HL-60/S4 (cell line): Measurements from ENCODE around the gene NKX1-1.
"Not testable (repeated sequence)": the region's sequence is repeated elsewhere in the genome, so short reads cannot be mapped to it uniquely, and the experiment has no call there.

ENCODE experiments used
- in situ Hi-C: fragments of 300-500 bp; cut with MboI; formaldehyde crosslinking; loops from 2 replicates; pipeline ENCODE4 v1.14.3; 2022; ENCODE audit warnings: low sequenced_read_pairs

NKX1-1 gene

GRCh38 chr4:1406394-1406980, at the start of gene NKX1-1:
Gene NKX1-1, minus strand, starts transcription at chr4:1406442. Its CDS starts 0 bp downstream, at chr4:1406442.
- in situ Hi-C loops = no loop called here

DNA sequence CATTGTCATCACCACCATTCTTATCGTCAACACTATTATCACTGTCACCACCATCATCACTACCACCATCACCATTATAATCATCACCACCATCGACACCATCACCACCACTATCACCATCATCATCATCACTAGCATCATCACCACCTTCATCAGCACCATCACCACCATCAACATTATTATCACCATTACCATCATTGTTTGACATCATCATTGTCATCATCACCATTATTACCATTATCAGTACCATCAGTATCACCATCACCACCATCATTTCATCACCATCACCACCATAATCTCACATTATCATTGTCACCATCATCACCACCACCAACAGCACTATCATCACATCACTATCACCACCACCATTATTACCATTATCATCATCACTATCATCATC, 47.5 kb upstream of the NKX1-1 start:
- in situ Hi-C loops = no loop called here

GRCh38 chr4:1452431-1453051, 46.3 kb upstream of the NKX1-1 start:
- in situ Hi-C loops = no loop called here

DNA sequence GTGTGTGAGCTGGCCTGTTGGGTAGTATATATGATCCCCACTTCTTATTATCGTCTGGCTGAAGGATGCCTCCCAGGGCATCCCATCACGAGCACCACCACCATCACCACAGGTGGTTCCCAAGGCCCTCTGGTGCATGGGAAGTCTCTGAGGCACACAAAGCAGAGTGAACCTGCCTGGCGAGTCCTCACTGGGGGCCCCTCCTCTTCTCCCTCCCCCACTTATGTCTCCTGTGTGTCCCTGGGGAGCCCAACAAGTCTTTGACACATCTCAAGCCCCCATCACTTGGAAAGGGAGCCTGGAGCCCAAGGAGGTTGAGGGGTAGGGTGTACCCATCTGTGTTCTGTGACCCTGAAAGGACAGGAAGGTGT, 45.5 kb upstream of the NKX1-1 start:
- in situ Hi-C loops = no loop called here

DNA sequence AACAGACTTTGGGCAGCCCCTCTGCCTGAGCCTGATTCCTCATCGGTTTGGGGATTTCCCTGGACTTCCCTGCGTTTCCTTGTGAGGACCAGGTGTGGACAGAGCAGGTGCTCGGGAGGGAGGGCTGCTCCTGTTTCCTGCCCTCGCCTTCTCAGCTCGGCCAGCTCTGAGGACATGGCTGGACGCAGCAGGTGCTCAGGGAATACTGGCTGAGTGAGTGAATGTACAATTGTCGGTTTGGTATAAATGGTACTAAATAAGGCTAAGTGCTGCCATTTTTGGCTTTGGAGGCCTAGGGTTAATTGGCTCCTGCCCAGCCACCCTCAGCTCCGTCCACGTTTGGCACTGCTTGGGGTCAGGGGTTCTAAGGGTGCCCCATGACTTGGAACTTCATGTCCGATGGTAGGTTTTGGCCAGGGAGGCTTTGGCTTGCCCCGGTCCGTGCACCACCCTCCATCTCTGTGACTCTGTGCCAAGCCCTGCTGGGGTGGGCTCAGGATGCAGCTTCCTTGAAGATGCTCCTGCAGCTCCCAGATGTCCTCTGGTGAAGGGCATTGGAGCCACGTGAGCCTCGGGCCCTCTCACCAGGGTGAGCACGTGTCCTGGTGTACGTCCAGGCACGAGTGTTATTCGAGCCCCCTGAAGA, 45.0 kb upstream of the NKX1-1 start:
- in situ Hi-C loops = no loop called here

DNA sequence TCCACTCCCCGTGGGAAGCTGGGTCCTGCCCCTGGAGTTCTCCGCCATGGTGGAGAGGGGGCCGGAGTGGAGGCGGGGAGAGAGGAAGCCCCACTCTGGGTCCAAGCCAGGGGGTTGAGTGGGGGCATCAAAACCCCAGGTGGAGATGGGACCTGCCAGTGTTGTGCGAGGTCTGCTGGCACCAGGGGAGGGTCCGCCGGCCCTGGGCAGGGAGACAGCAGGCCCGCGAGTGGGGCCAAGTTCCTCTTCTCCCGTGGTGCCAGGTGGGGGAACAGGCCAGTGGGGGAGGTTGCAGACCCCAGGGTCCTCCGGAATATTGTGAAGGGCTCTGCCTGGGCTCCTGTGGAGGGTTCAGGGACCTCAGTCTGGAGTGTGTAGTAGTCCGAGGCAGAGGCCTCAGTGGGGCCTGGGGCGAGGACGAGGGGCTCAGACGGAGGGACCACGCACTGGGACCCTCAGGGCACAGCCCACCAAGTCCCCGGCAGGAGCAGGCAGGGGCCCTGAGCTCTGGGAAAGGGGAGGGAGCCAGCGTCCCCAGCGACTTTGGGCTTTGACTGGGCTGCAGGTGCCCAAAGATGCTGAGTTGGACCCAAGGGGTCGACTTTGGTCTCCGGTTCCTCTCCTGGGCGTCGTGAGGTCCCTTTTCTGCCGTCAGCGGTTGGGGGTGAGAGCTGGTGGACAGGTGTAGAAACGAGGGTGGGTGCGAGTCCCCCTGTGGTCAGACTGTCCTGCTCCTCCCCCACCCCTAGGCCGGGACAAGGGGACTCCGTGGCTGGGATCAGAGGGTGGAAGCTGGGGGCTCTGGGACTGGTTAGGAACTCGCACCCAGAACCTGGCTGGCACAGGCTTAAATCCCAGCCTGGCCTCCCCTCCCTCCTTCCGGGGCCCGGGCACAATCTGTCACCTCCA, 43.8 kb upstream of the NKX1-1 start:
- in situ Hi-C loops = no loop called here

DNA sequence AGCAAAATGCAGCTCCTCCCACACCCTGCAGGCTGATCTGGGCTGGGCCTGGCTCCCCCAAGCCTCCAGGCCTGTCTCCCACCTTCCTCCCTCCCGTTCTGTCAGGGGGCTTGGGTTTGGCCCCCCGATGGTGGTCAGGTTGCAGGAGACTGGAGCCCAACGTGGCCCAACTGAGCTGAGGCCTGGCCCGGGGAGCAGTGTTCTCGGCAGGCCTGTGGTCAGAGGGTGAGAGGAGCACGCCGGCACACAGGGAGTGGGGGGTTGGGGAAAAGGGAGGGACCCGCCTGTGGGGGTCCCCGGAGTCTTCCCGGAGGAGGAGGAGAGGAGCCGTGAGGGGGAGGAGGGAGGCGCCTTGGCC, 43.2 kb upstream of the NKX1-1 start:
- in situ Hi-C loops = no loop called here

GRCh38 chr4:1448589-1449420, 42.6 kb upstream of the NKX1-1 start:
- in situ Hi-C loops = no loop called here

DNA sequence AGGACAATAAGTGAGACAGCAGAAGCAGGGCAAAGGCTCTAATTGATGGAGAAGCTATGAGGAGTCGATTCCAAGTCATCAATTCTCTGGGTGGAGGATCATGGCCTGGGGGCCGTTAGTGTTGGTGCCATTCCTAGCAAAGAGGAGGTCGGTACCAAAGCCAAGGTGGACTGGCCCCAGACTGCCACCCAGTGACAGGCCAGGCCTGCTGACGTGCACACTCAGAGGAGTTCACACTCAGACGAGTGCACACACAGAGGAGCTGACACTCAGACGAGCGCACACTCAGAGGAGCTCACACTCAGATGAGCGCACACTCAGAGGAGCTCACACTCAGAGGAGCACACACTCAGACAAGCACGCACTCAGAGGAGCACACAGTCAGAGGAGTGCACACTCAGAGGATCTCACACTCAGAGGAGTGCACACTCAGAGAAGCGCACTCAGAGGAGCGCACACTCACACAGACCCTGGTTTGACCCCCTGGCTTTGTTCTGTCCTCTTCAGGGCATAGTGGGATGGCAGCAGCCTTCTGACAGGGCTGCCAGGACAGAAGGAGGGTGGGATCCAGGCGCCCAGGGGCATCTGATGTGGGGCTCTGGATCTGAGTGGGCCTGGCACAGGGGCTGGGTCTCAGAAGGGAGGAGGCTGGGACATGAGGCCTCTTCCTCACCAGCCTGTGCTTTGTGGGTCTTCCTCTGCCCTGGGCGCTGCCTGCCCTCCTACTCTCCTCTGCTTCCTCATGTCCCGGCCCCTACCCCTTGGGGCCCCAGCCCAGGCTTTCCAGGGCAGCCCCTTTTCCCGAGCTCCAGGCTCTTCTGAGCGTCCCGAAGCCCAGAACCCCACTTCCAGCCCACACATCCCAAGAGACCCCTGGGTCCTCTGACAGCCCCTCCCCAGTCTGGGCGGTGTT, 41.7 kb upstream of the NKX1-1 start:
- in situ Hi-C loops = no loop called here

GRCh38 chr4:1446502-1447386, 40.5 kb upstream of the NKX1-1 start:
- in situ Hi-C loops = no loop called here

DNA sequence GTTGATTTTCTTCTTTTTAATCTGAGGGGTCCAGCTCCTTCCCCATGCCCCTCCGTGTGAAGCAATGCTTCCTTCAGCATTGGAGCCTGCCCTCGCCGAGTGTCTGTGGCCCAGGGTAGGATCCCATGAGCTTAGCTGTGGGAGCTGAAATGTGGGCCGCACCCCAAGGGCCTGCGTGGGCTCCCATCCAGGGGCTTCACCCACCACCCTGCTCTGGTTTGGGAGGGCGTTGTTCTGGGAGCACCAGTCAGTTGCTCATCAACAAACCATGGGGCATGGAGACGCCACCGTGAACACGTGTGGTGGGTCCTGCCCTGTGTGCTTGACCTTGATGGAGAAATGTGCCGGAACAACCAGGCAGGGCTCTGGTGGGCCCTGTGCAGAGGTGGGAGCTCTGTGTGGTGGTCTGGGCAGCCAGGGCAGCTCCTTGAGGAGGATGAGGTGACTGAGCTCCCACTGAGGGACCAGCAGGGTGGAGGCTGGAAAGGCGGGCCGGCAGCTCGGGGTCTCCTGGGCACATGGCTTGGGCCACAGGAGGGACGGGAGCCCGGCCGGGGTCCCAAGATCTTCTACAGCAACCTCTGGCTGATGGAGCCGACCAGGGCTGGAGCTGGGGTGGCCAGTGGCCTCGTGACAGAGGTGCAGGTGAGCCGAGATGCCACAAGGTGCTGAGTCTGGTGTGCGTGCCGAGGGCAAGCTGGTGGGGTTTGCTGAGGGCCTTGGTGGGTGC, 39.6 kb upstream of the NKX1-1 start:
- in situ Hi-C loops = no loop called here

- in situ Hi-C loops = not testable (repeated sequence)
These were observed 37.5 kb upstream of the NKX1-1 start for GRCh38 chr4:1443688-1444172.

- in situ Hi-C loops = no loop called here
These were observed 20.8 kb upstream of the NKX1-1 start for GRCh38 chr4:1427010-1427409.

DNA sequence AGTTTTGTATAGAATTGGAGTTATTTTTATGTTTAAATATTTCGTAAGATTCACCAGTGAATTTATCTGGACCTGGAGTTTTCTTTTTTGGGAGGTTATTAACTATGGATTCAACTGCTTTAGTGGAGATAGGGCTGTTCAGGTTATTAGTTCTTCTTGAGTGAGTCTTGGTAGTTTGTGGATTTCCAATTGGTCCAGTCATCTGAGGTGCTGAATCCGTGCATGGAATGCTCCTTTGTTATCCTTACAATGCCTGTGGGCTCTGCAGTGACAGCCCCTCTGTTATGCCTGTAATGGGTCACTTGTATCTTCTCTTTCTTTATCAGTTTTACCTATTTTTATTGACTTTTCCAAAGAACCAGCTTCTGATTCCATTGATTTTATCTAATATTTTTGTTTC, 15.4 kb upstream of the NKX1-1 start:
- in situ Hi-C loops = no loop called here

DNA sequence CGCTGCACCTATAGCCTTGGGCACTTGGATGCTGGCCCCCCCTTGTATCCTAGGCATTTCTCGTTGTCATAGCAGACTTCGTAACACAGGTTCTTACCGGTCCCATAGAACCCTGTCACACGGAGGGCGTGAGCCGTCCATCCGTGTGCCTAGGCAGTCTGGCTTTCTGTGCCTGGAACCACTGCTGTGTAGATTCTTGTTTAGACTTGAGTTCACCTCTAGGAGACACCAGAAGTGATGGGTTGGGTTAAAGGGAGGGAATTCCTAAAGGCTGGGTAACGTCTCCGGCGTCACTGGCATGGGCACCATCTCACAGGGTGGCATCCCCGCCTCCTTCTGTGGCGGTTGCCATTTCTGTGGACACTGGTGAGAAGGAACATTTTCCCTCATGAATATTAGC, 13.5 kb upstream of the NKX1-1 start:
- in situ Hi-C loops = no loop called here

GRCh38 chr4:1418494-1419285, 12.4 kb upstream of the NKX1-1 start:
- in situ Hi-C loops = no loop called here
